Left lung (tissue), 10 donors: ENCODE data around the gene HSD11B1. TPM values are rescaled to one million over a fixed set of nuclear protein-coding genes. Genes with fewer than 3 reads are reported as not detected.
"Not testable (repeated sequence)": the region's sequence is repeated elsewhere in the genome, so short reads cannot be mapped to it uniquely, and the experiment has no call there.

Experiments
- ATAC-seq: fragments of 200-7000 bp; cut with Tn5 transposase; one replicate; pipeline ENCODE4 v1.9.1; 2020; ENCODE audit warnings: moderate library complexity
- DNase-seq, 4 donors: peaks; one replicate each; pipeline ENCODE4 v3.0.0-alpha.2; 2013 to 2020
- H3K27ac ChIP-seq, 2 donors: fragments of 200-600 bp; sonication (generic) in 1 of 2; one replicate each; pipeline versions ENCODE4 v1.5.0 to v1.8.0; 2020 to 2021
- H3K27me3 ChIP-seq, 2 donors: fragments of 200-600 bp; sonication (generic) in 1 of 2; one replicate each; pipeline versions ENCODE4 v1.5.0 to v1.8.0; 2020 to 2021
- H3K36me3 ChIP-seq, 2 donors: fragments of 200-600 bp; sonication (generic) in 1 of 2; one replicate each; pipeline versions ENCODE4 v1.5.0 to v1.8.0; 2020 to 2021
- H3K4me1 ChIP-seq, 2 donors: fragments of 200-600 bp; one replicate each; pipeline ENCODE4 v1.8.0; 2021
- H3K4me3 ChIP-seq, 2 donors: fragments of 200-600 bp; sonication (generic) in 1 of 2; one replicate each; pipeline versions ENCODE4 v1.5.0 to v1.8.0; 2020 to 2021; ENCODE audit warnings: mild to moderate bottlenecking in 1 of 2
- H3K9me3 ChIP-seq, 2 donors: fragments of 200-600 bp; sonication (generic) in 1 of 2; one replicate each; pipeline versions ENCODE4 v1.5.0 to v1.8.0; 2020 to 2021
- CTCF ChIP-seq, 2 donors: fragments of 200-600 bp; sonication (generic) in 1 of 2; IDR thresholded peaks; one replicate each; pipeline versions ENCODE4 v1.5.0 to v1.8.0; 2021; ENCODE audit warnings: antibody characterized with exemption in 2 of 2
- intact Hi-C, 2 donors: fragments of 100-400 bp; cut with DNase I; formaldehyde crosslinking; loops; one replicate each; pipeline versions ENCODE4 v1.11.2 to v1.14.2; 2022
- polyA plus RNA-seq, 6 donors: library from polyadenylated mRNA; unstranded; fragments of 120-200 nt; gene quantifications; one replicate each; pipeline ENCODE4 v1.2.1, GENCODE V29; 2013; ENCODE audit not compliant: insufficient read length in 6 of 6
- total RNA-seq, 2 donors: library from RNA; stranded (reverse); fragmentation: NEBNext Ultra II Directional; extraction: Animal tissue kit (Norgen Biotek cat#: 25700); gene quantifications; one replicate each; pipeline ENCODE4 v1.2.1, GENCODE V29; 2021
- donor health status: DM: no; HTN: yes; CAD: no.
- donor health status: DM: no; HTN: no; CAD: no.

The HSD11B1 gene
- total and polyA plus RNA-seq, 8 donors = 5.1 to 30.7 (median 7.0) TPM

GRCh38 chr1:209696673-209697072, 8.0 kb upstream of the HSD11B1 start:
- no peak for ATAC-seq
- Histone ChIP-seq H3K4me3 (no peak overlapping the region), H3K36me3 (no peaks in the 10 kb centered on the region), H3K27ac (no peak overlapping the region), H3K9me3 (no peaks in the 10 kb centered on the region), H3K27me3 (no peaks in the 10 kb centered on the region), H3K4me1 (peaks cover 4 to 12% of the 10 kb centered on the region in 2 donors)
- DNase-seq = no peak
- intact Hi-C loops = no loop called here
- TF ChIP-seq CTCF (IDR thresholded peaks at IDR 0.05) = no peak

GRCh38 chr1:209697126-209697525, 7.5 kb upstream of the HSD11B1 start:
- intact Hi-C loops = no loop called here
- Histone ChIP-seq H3K27ac (no peak overlapping the region), H3K9me3 (no peaks in the 10 kb centered on the region), H3K36me3 (no peaks in the 10 kb centered on the region), H3K4me1 (peaks cover 1 to 9% of the 10 kb centered on the region in 2 donors), H3K4me3 (no peak overlapping the region), H3K27me3 (no peaks in the 10 kb centered on the region)
- DNase-seq (no peak), ATAC-seq (peak; percentile 12)
- no peak for TF ChIP-seq CTCF (IDR thresholded peaks at IDR 0.05)

GRCh38 chr1:209700686-209701085, 4.0 kb upstream of the HSD11B1 start:
- intact Hi-C loops, H3K27me3 ChIP-seq, DNase-seq, ATAC-seq, H3K27ac ChIP-seq, H3K4me3 ChIP-seq, H3K9me3 ChIP-seq, H3K4me1 ChIP-seq, H3K36me3 ChIP-seq: not testable (repeated sequence)

GRCh38 chr1:209702832-209703231, 1.8 kb upstream of the HSD11B1 start:
- no peak for ATAC-seq
- no peaks in the 10 kb centered on the region for H3K36me3 ChIP-seq
- TF ChIP-seq CTCF (IDR thresholded peaks at IDR 0.05) = no peak
- H3K27ac ChIP-seq = no peak overlapping the region
- intact Hi-C loops = no loop called here
- DNase-seq = no peak
- H3K9me3 ChIP-seq = no peaks in the 10 kb centered on the region
- H3K27me3 ChIP-seq = peaks cover 0 to 3% of the 10 kb centered on the region in 2 donors
- peaks cover 0 to 9% of the 10 kb centered on the region in 2 donors for H3K4me1 ChIP-seq
- no peak overlapping the region for H3K4me3 ChIP-seq

- no peak for TF ChIP-seq CTCF (IDR thresholded peaks at IDR 0.05)
- H3K27ac ChIP-seq = no peak overlapping the region
These were observed 677 bp upstream of the HSD11B1 start for GRCh38 chr1:209703834-209704504.

More at GRCh38 chr1:209703834-209704504, 677 bp upstream of the HSD11B1 start:
- ATAC-seq = no peak
- H3K4me3 ChIP-seq = no peak overlapping the region
- no peaks in the 10 kb centered on the region for H3K9me3 ChIP-seq
- peak in 1 of 4 donors; percentile 37 for DNase-seq
- intact Hi-C loops = no loop called here
- peaks cover 0 to 9% of the 10 kb centered on the region in 2 donors for H3K4me1 ChIP-seq
- no peaks in the 10 kb centered on the region for H3K36me3 ChIP-seq
- H3K27me3 ChIP-seq = peaks cover 0 to 3% of the 10 kb centered on the region in 2 donors
